IMR-90 (cell line): ENCODE measurements around the gene ARMS2.

ENCODE experiments used
- BHLHE40 ChIP-seq: fragments of 150-350 bp; IDR thresholded peaks from 2 replicates; pipeline ENCODE4 v1.6.1; 2016; ENCODE audit warnings: mild to moderate bottlenecking, low read depth, low read length
- CTCF ChIP-seq: conservative IDR thresholded peaks from 2 replicates; pipeline ENCODE4 v1.5.1; 2012; ENCODE audit warnings: mild to moderate bottlenecking, low read depth, low read length, improper control_type of control experiment
- MXI1 ChIP-seq: IDR thresholded peaks from 2 replicates; pipeline ENCODE4 v1.6.1; 2012; ENCODE audit warnings: low read depth, mild to moderate bottlenecking, low read length, moderate library complexity, borderline replicate concordance
- POLR2A ChIP-seq: IDR thresholded peaks from 2 replicates; pipeline ENCODE4 v1.6.1; 2012; ENCODE audit warnings: mild to moderate bottlenecking, low read depth, low read length

GRCh38 chr10:122413327-122413726 lies 41.1 kb upstream of the ARMS2 start:
- TF ChIP-seq CTCF, result no peak
- TF ChIP-seq POLR2A, result no peak
- no peak for TF ChIP-seq BHLHE40
- no peak for TF ChIP-seq MXI1
